PC-3 (cell line): ENCODE results near the gene DKKL1. TPM values are rescaled to one million over a fixed set of nuclear protein-coding genes. Genes with fewer than 3 reads are reported as not detected.

Source experiments
- ATAC-seq: fragments of 200-7000 bp; cut with Tn5 transposase; 2 replicates; pipeline ENCODE4 v1.9.1; 2020; ENCODE audit warnings: mild to moderate bottlenecking, moderate library complexity
- BruUV-seq: library from RNA; stranded (reverse); fragments of 400-500 nt; replicated peaks from 2 replicates; lab custom pipeline; 2021; lab: Mats Ljungman, UMichigan
- CTCF ChIA-PET: fragments of 300-600 bp; sonication (Branson Sonifier 250); formaldehyde crosslinking; loops from one replicate; lab custom pipeline; 2022; ENCODE audit warnings: antibody characterized with exemption; lab: Charles Lee
- POLR2A ChIA-PET: fragments of 300-600 bp; sonication (Branson Sonifier 250); formaldehyde crosslinking; loops from one replicate; lab custom pipeline; 2022; ENCODE audit warnings: antibody characterized with exemption; ENCODE audit not compliant: unreplicated experiment; lab: Charles Lee
- DNase-seq: peaks from one replicate; pipeline ENCODE4 v3.0.0-alpha.2; 2015
- H2AFZ ChIP-seq: fragments of 300-600 bp; sonication (generic); 2 replicates; pipeline ENCODE4 v1.6.0; 2016; ENCODE audit warnings: antibody characterized with exemption, low read length
- H3F3A ChIP-seq: fragments of 300-600 bp; sonication (generic); one replicate; pipeline ENCODE4 v1.6.0; 2017; ENCODE audit warnings: antibody characterized with exemption, low read length, control low read depth, mild to moderate bottlenecking; ENCODE audit not compliant: unreplicated experiment
- H3K27ac ChIP-seq: fragments of 300-600 bp; sonication (generic); 2 replicates; pipeline ENCODE4 v1.5.1; 2016; ENCODE audit warnings: mild to moderate bottlenecking, low read length
- H3K27me3 ChIP-seq: fragments of 300-600 bp; sonication (generic); 2 replicates; pipeline ENCODE4 v1.6.1; 2016; ENCODE audit warnings: low read length, mixed read lengths
- H3K36me3 ChIP-seq: fragments of 300-600 bp; sonication (generic); 2 replicates; pipeline ENCODE4 v1.6.1; 2016; ENCODE audit warnings: low read depth, mixed run types, low read length, mixed read lengths
- H3K4me1 ChIP-seq: fragments of 300-600 bp; sonication (generic); 2 replicates; pipeline ENCODE4 v1.5.1; 2016; ENCODE audit warnings: low read length; ENCODE audit not compliant: insufficient read depth
- H3K4me2 ChIP-seq: fragments of 300-600 bp; sonication (generic); 2 replicates; pipeline ENCODE4 v1.6.0; 2016; ENCODE audit warnings: low read length
- H3K4me3 ChIP-seq: fragments of 300-600 bp; sonication (generic); 2 replicates; pipeline ENCODE4 v1.5.1; 2016; ENCODE audit warnings: mild to moderate bottlenecking, low read length, mixed read lengths
- H3K79me2 ChIP-seq: fragments of 300-600 bp; sonication (generic); 2 replicates; pipeline ENCODE4 v1.6.1; 2017; ENCODE audit warnings: low read length, mixed read lengths
- H3K9ac ChIP-seq: fragments of 300-600 bp; sonication (generic); 2 replicates; pipeline ENCODE4 v1.6.0; 2016; ENCODE audit warnings: mild to moderate bottlenecking, low read length
- H3K9me2 ChIP-seq: fragments of 300-600 bp; sonication (generic); replicated peaks from 2 replicates; pipeline ENCODE4 v1.6.1; 2016; ENCODE audit warnings: mixed run types, low read length, mixed read lengths
- H3K9me3 ChIP-seq: fragments of 300-600 bp; sonication (generic); 2 replicates; pipeline ENCODE4 v1.6.1; 2016; ENCODE audit warnings: low read length, mixed read lengths
- H4K20me1 ChIP-seq: fragments of 300-600 bp; sonication (generic); 2 replicates; pipeline ENCODE4 v1.6.1; 2016; ENCODE audit warnings: low read length, mixed read lengths
- CTCF ChIP-seq: fragments of 300-600 bp; sonication (generic); conservative IDR thresholded peaks from 2 replicates; pipeline ENCODE4 v1.5.1; 2017; ENCODE audit warnings: antibody characterized with exemption, low read depth, mild to moderate bottlenecking, low read length
- EZH2 ChIP-seq: fragments of 300-600 bp; sonication (generic); IDR thresholded peaks from one replicate; pipeline ENCODE4 v1.6.1; 2017; ENCODE audit warnings: antibody characterized with exemption, mild to moderate bottlenecking, low read length; ENCODE audit not compliant: unreplicated experiment
- EZH2phosphoT487 ChIP-seq: fragments of 300-600 bp; sonication (generic); IDR thresholded peaks from 2 replicates; pipeline ENCODE4 v1.6.1; 2018; ENCODE audit warnings: mild to moderate bottlenecking, antibody characterized with exemption, low read length, borderline replicate concordance
- intact Hi-C: fragments of 100-400 bp; cut with micrococcal nuclease; formaldehyde crosslinking; loops from 2 replicates; pipeline ENCODE4 v1.9.0; 2023
- total RNA-seq: library from RNA; depleted of rRNA; stranded (reverse); fragments of >200 nt; gene quantifications from 2 replicates; pipeline ENCODE4 v1.2.3, GENCODE V29; 2014

Gene DKKL1
- total RNA-seq, 1 experiment from 2014 or later = 2.4 TPM

GRCh38 chr19:49395581-49396407 lies 32.1 kb downstream of the DKKL1 start:
- DNase-seq = no peak
- H3K4me2 ChIP-seq = no peak overlapping the region
- no peaks in the 10 kb centered on the region for H3K9me2 ChIP-seq
- no TSS peak for BruUV-seq
- H3K27me3 ChIP-seq = no peaks in the 10 kb centered on the region
- H3F3A ChIP-seq = no peaks in the 10 kb centered on the region
- POLR2A ChIA-PET = no interaction called here
- no peak overlapping the region for H3K4me3 ChIP-seq
- H2AFZ ChIP-seq = no peak overlapping the region
- no peak overlapping the region for H3K9ac ChIP-seq
- intact Hi-C loops = no loop called here
- TF ChIP-seq EZH2 (no peak), CTCF (no peak)
- no peak for ATAC-seq
- H3K4me1 ChIP-seq = 0 out of 2 replicates have a peak, but pooled peaks cover 3% of the 10 kb centered on the region
- CTCF ChIA-PET = no interaction called here
- no peaks in the 10 kb centered on the region for H4K20me1 ChIP-seq
- H3K79me2 ChIP-seq = no peaks in the 10 kb centered on the region
- H3K27ac ChIP-seq = no peak overlapping the region
- no peaks in the 10 kb centered on the region for H3K36me3 ChIP-seq
- H3K9me3 ChIP-seq = no peaks in the 10 kb centered on the region

GRCh38 chr19:49396738-49397505 lies 33.2 kb downstream of the DKKL1 start:
- BruUV-seq = no TSS peak
- Histone ChIP-seq H2AFZ (no peak overlapping the region), H4K20me1 (no peaks in the 10 kb centered on the region), H3K36me3 (no peaks in the 10 kb centered on the region), H3K9me3 (no peaks in the 10 kb centered on the region), H3K4me3 (no peak overlapping the region), H3K27ac (no peak overlapping the region), H3K9me2 (no peaks in the 10 kb centered on the region), H3K9ac (no peak overlapping the region), H3F3A (no peaks in the 10 kb centered on the region), H3K27me3 (no peaks in the 10 kb centered on the region), H3K4me1 (no peaks in the 10 kb centered on the region), H3K4me2 (no peak overlapping the region), H3K79me2 (no peaks in the 10 kb centered on the region)
- intact Hi-C loops = no loop called here
- ATAC-seq = no peak
- ChIA-PET POLR2A (no interaction called here), CTCF (no interaction called here)
- DNase-seq = no peak
- no peak for TF ChIP-seq EZH2
- no peak for TF ChIP-seq CTCF
- no peak for TF ChIP-seq EZH2phosphoT487
